Hematopoietic multipotent progenitor cell (in vitro differentiated cells): ENCODE measurements around the gene SFXN4. TPM values are rescaled to one million over a fixed set of nuclear protein-coding genes. Genes with fewer than 3 reads are reported as not detected.
A peak's percentile ranks its signal among the peaks of the same experiment; 100 is the strongest.
"Not testable (repeated sequence)": the region's sequence is repeated elsewhere in the genome, so short reads cannot be mapped to it uniquely, and the experiment has no call there.

Source experiments
- DNase-seq, 3 donors: peaks; one replicate each; pipeline ENCODE4 v3.0.0-alpha.2; 2011 to 2015; ENCODE audit warnings: low read depth in 2 of 3, low spot score in 2 of 3
- total RNA-seq: library from RNA; depleted of rRNA; stranded (reverse); fragments of >200 nt; gene quantifications from one replicate; pipeline ENCODE4 v1.2.3, GENCODE V29; 2012

The SFXN4 gene
- total RNA-seq, 1 donor = 16.2 TPM

GRCh38 chr10:119190954-119191785 lies 25.7 kb upstream of the SFXN4 start:
- peak in 2 of 3 donors; percentile 37 to 63 for DNase-seq

GRCh38 chr10:119190353-119190752 lies 24.8 kb upstream of the SFXN4 start:
- DNase-seq = no peak

GRCh38 chr10:119189811-119190282 lies 24.3 kb upstream of the SFXN4 start:
- peak in 2 of 3 donors; percentile 78 to 80 for DNase-seq

- DNase-seq = no peak
Observed at GRCh38 chr10:119183664-119184412, 18.3 kb upstream of the SFXN4 start.

- not testable (repeated sequence) for DNase-seq
Observed at GRCh38 chr10:119180850-119181400, 15.4 kb upstream of the SFXN4 start.

GRCh38 chr10:119178372-119179119 lies 13.0 kb upstream of the SFXN4 start, which contains the start of gene PRDX3:
Gene PRDX3 (minus strand): TSS chr10:119178812. CDS start chr10:119178790, 22 bp downstream.
- DNase-seq = peak; percentile 75 to 90 (median 88)

GRCh38 chr10:119177708-119178371 lies 12.3 kb upstream of the SFXN4 start:
- no peak for DNase-seq

GRCh38 chr10:119176166-119176565 lies 10.7 kb upstream of the SFXN4 start:
- DNase-seq = no peak

GRCh38 chr10:119174109-119174508 lies 8.6 kb upstream of the SFXN4 start:
- no peak for DNase-seq

- no peak for DNase-seq
Observed at GRCh38 chr10:119167041-119167440, 1.5 kb upstream of the SFXN4 start.

- no peak for DNase-seq
Observed at GRCh38 chr10:119166564-119166963, 1.1 kb upstream of the SFXN4 start.

GRCh38 chr10:119166118-119166500 lies 595 bp upstream of the SFXN4 start:
- no peak for DNase-seq

- no peak for DNase-seq
Observed at GRCh38 chr10:119162452-119163092, 2.9 kb downstream of the SFXN4 start.

- DNase-seq = no peak
Observed at GRCh38 chr10:119161680-119162451, 3.6 kb downstream of the SFXN4 start.

GRCh38 chr10:119159332-119159731 lies 6.2 kb downstream of the SFXN4 start:
- no peak for DNase-seq

GRCh38 chr10:119153661-119154060 lies 11.9 kb downstream of the SFXN4 start:
- no peak for DNase-seq

GRCh38 chr10:119153041-119153440 lies 12.5 kb downstream of the SFXN4 start:
- no peak for DNase-seq

GRCh38 chr10:119151601-119152000 lies 13.9 kb downstream of the SFXN4 start:
- not testable (repeated sequence) for DNase-seq

GRCh38 chr10:119149729-119150128 lies 15.8 kb downstream of the SFXN4 start:
- no peak for DNase-seq
